Smooth muscle cell (in vitro differentiated cells): ENCODE results near the gene PHOSPHO1. TPM values are rescaled to one million over a fixed set of nuclear protein-coding genes. Genes with fewer than 3 reads are reported as not detected.

Experiments
- DNase-seq: peaks from one replicate; lab custom pipeline; 2025; ENCODE audit not compliant: unreplicated experiment; lab: John Stamatoyannopoulos, UW
- H2AFZ ChIP-seq: fragments of 200-600 bp; sonication (generic); 2 replicates; pipeline ENCODE4 v1.6.0; 2016; ENCODE audit warnings: antibody characterized with exemption, low read depth, mild to moderate bottlenecking
- H3F3A ChIP-seq: fragments of 200-600 bp; sonication (generic); 2 replicates; pipeline ENCODE4 v1.6.0; 2017; ENCODE audit warnings: antibody characterized with exemption, low read depth
- H3K27ac ChIP-seq: fragments of 200-600 bp; sonication (generic); 2 replicates; pipeline ENCODE4 v1.5.1; 2016; ENCODE audit warnings: low read depth, mild to moderate bottlenecking
- H3K27me3 ChIP-seq: fragments of 200-600 bp; sonication (generic); 2 replicates; pipeline ENCODE4 v1.6.1; 2016; ENCODE audit warnings: low read depth, mild to moderate bottlenecking
- H3K36me3 ChIP-seq: fragments of 200-600 bp; sonication (generic); 2 replicates; pipeline ENCODE4 v1.5.1; 2016; ENCODE audit warnings: low read depth
- H3K4me1 ChIP-seq: fragments of 200-600 bp; sonication (generic); 2 replicates; pipeline ENCODE4 v1.5.1; 2016; ENCODE audit warnings: low read depth
- H3K4me2 ChIP-seq: fragments of 200-600 bp; sonication (generic); 2 replicates; pipeline ENCODE4 v1.6.0; 2016; ENCODE audit warnings: mild to moderate bottlenecking
- H3K4me3 ChIP-seq: fragments of 200-600 bp; sonication (generic); 2 replicates; pipeline ENCODE4 v1.5.1; 2016; ENCODE audit warnings: mild to moderate bottlenecking
- H3K79me2 ChIP-seq: fragments of 200-600 bp; sonication (generic); 2 replicates; pipeline ENCODE4 v1.6.0; 2016; ENCODE audit warnings: low read depth, mild to moderate bottlenecking
- H3K9ac ChIP-seq: fragments of 200-600 bp; sonication (generic); 2 replicates; pipeline ENCODE4 v1.6.0; 2016; ENCODE audit warnings: low read depth
- H3K9me3 ChIP-seq: fragments of 200-600 bp; sonication (generic); replicated peaks from 2 replicates; pipeline ENCODE4 v1.5.1; 2016; ENCODE audit warnings: low read depth
- H4K20me1 ChIP-seq: fragments of 200-600 bp; sonication (generic); 2 replicates; pipeline ENCODE4 v1.6.0; 2016; ENCODE audit warnings: low read depth
- CTCF ChIP-seq: fragments of 200-600 bp; sonication (generic); IDR thresholded peaks from 2 replicates; pipeline ENCODE4 v1.5.1; 2017; ENCODE audit warnings: borderline replicate concordance, mild to moderate bottlenecking, antibody characterized with exemption; ENCODE audit not compliant: insufficient read depth, poor library complexity, severe bottlenecking
- WGBS: methylation state at CpG from one replicate; pipeline ENCODE4 v1.1.7; 2016; ENCODE audit warnings: low lambda C conversion rate; 5-methylcytosine and 5-hydroxymethylcytosine counted together
- polyA plus RNA-seq: library from polyadenylated mRNA; unstranded; fragments of >200 nt; fragmentation: Nextera tagmentation; extraction: Ambion mirVana; gene quantifications from 2 replicates; pipeline ENCODE4 v1.2.1, GENCODE V29; 2016
- total RNA-seq: library from RNA; depleted of rRNA; stranded (reverse); fragments of >200 nt; gene quantifications from 2 replicates; pipeline ENCODE4 v1.2.3, GENCODE V29; 2014

The PHOSPHO1 gene
- total and polyA plus RNA-seq, 2 experiments from 2014 or later, result 3.0 to 4.2 TPM

DNA sequence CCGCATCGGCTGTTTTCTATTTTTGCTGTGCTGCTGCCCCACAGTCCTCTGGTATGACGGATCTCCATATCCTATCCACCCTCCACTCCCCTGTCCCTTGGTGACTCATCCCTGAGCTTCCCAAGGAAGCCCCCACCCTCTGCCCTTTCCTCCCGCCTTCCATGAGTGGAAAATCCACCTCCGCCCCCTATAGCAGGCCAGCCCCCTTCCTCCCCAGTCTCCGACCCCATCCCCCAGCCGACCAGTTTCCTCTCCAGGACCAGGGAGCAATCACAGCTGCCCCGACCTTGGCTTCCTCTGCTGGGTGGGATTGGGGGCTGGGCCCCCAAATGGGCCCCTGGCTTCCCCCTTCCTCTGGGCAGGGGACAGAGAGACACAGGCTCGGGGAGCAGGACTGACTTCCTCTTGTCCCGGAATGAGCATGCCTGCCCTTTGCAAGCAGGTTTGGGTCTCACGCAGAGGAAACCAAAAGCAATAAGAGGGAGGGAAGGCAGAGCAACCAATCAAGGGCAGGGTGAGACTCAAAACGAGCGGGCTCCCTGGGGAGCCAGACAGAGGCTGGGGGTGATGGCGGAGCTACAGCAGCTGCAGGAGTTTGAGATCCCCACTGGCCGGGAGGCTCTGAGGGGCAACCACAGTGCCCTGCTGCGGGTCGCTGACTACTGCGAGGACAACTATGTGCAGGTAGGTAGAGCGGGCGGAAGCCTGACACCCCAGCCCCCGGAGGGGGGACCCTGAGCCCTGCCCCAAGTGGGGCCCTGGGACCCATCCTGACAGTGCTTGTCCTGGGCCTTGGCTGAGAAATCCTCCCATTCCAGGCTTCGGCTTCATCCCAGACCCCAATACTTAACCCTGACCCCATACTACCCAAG is 20.2 kb downstream of the PHOSPHO1 start, which contains the start of the genes ABI3 and GNGT2:
Gene ABI3, plus strand, starts transcription at position 550 of the 872 bp plus-strand sequence. Its CDS starts 18 bp downstream, at position 568.
Gene GNGT2, minus strand, starts transcription at position 417 of the 872 bp plus-strand sequence. CDS start 3,152 bp downstream, outside the sequence.
- H2AFZ ChIP-seq, result peak within 1 kb of the TSS; percentile 82
- WGBS, result 31% methylated on average over 18 of the region's 22 CpGs

GRCh38 chr17:49209061-49209571 is 21.5 kb downstream of the PHOSPHO1 start:
- H3K36me3 ChIP-seq, result no peaks in the 10 kb centered on the region
- H3K27ac ChIP-seq, result no peak overlapping the region
- H3K4me1 ChIP-seq, result peaks cover 8% of the 10 kb centered on the region
- H4K20me1 ChIP-seq, result no peaks in the 10 kb centered on the region
- no peak overlapping the region for H3K4me3 ChIP-seq
- no peak overlapping the region for H2AFZ ChIP-seq
- no peaks in the 10 kb centered on the region for H3K79me2 ChIP-seq
- no peak overlapping the region for H3K9ac ChIP-seq
- DNase-seq, result no peak
- no peaks in the 10 kb centered on the region for H3K9me3 ChIP-seq
- peaks cover 4% of the 10 kb centered on the region for H3F3A ChIP-seq
- H3K27me3 ChIP-seq, result no peaks in the 10 kb centered on the region
- WGBS, result 93% methylated on average over 10 of the region's 10 CpGs
- TF ChIP-seq CTCF, result no peak
- peak overlapping the region; percentile 83 for H3K4me2 ChIP-seq

More for the DNA sequence above, 20.2 kb downstream of the PHOSPHO1 start, which contains the start of the genes ABI3 and GNGT2:
- Histone ChIP-seq H4K20me1 (no peaks in the 10 kb centered on the region), H3K4me3 (no peak within 1 kb of the TSS), H3K79me2 (no peaks in the 10 kb centered on the region), H3K36me3 (no peaks in the 10 kb centered on the region), H3K9ac (no peak within 1 kb of the TSS), H3F3A (peaks cover 4% of the 10 kb centered on the region), H3K9me3 (no peaks in the 10 kb centered on the region), H3K4me2 (peak within 1 kb of the TSS; percentile 83), H3K27ac (no peak within 1 kb of the TSS), H3K27me3 (no peaks in the 10 kb centered on the region), H3K4me1 (peaks cover 8% of the 10 kb centered on the region)
- DNase-seq, result peak; percentile 17
- no peak for TF ChIP-seq CTCF

DNA sequence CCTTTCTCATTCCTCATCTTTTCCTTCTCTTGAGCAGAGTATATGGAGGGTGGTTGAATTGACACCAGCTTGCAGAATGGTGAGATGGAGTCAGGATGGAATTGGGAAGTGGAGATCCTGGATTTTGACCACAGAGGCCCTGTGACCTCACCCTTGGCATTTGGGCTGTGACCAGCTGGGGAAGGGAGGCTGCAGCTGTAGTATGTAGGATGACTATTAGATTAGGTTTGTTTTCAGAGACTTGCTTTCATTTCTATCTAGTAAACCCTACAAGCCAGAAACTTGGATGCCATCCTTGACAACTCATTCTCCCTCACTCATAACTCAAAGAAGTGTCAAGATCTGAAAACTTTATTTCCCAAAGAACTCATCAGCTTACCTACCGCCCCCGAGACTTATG is 26.1 kb downstream of the PHOSPHO1 start:
- no peak for TF ChIP-seq CTCF
- no peak overlapping the region for H3K4me2 ChIP-seq
- no peak for DNase-seq
- H4K20me1 ChIP-seq, result no peaks in the 10 kb centered on the region
- H3K36me3 ChIP-seq, result no peaks in the 10 kb centered on the region
- H3F3A ChIP-seq, result peaks cover under 1% of the 10 kb centered on the region
- H3K9ac ChIP-seq, result no peak overlapping the region
- no peaks in the 10 kb centered on the region for H3K9me3 ChIP-seq
- no peaks in the 10 kb centered on the region for H3K27me3 ChIP-seq
- no peak overlapping the region for H3K4me3 ChIP-seq
- no peaks in the 10 kb centered on the region for H3K4me1 ChIP-seq
- no peak overlapping the region for H2AFZ ChIP-seq
- no peak overlapping the region for H3K27ac ChIP-seq
- 85% methylated on average over 2 of the region's 2 CpGs for WGBS
- H3K79me2 ChIP-seq, result no peaks in the 10 kb centered on the region
